AML-193 (cell line): ENCODE measurements around the gene TBC1D9B.
A peak's percentile ranks its signal among the peaks of the same experiment; 100 is the strongest.

Experiments
- DNase-seq, 2 experiments: peaks; one replicate each; lab custom pipeline; 2025; lab: John Stamatoyannopoulos, UW

The TBC1D9B gene

DNA sequence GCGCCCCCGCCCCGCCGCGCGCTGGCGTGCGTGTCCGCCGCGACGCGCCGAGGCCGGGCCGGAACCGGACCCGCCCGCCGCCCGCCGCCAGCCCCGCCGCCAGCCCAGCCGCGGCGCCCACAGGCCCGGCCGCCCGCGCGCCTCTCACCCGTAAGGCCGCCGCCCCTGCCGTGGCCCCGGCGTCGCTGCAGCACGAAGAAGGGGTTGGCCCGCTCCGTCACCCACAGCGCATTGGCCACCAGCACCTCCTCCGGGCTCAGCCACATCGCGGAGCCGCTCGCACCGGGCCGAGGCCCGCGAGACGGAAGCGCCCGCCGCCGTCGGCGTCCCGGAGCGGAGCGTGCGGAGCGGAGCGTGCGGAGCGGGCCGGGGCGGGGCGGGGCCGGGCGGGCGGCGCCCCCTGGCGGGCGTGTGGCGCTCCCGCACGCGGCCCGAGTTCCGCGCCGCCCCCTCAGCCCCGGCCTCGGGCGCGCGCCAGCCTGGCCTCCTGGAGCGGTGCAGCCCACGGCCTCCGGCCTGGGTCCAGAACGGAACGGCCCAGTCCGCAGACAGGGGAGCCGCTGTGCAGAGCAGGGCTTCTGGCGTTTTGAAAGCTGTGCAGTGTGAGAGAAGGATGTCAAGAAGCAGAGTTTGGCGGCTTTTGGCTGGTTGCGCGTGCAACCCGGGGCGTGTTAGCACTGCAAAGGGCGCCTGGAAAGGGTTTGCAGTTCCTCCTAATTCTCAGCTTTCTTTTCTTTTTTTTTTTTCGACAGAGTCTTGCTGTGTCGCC, at the start of gene TBC1D9B:
Gene TBC1D9B, minus strand, starts transcription at position 342 of the 769 bp plus-strand sequence. Its CDS starts 76 bp downstream, at position 266.
- DNase-seq = peak; percentile 57 to 60

DNA sequence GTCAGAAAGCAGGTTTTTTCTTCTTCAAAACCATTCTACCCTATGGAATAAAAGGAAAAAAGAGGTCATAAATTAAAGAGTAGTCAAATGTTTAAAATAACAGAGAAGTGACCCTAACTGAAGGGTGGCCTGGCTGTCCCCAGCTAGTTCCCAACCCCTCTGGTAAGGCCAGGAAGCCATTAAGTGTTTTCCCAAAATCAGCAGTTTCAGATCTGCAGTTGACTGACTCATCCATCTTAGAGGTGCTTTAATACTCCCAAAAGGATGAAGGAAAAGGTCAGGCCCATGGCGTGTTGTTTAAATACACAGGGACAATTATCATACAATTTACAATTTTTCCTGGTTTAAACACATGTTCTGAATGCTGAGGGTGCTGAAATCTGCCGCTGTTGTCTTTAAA, 47.9 kb upstream of the TBC1D9B start:
- DNase-seq = no peak

DNA sequence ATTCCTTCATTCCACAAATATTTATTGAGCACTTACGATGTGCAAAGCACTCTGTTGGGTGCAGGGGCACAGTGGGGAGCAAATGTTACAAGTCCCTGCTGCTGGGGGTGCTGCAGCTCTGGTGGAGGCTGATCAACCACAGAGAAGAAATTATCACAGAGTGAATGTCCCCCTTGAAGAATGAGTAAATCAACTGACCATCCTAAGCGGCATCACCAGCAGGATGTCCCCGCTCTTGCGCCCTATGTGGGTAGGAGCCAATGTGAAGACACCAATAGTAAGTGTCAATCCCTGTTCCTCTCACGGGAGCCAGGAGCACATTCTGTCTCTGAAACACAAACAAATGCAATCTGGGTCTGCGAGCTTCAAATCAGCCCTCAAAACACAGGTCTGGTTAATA, 47.4 kb upstream of the TBC1D9B start:
- DNase-seq = no peak

DNA sequence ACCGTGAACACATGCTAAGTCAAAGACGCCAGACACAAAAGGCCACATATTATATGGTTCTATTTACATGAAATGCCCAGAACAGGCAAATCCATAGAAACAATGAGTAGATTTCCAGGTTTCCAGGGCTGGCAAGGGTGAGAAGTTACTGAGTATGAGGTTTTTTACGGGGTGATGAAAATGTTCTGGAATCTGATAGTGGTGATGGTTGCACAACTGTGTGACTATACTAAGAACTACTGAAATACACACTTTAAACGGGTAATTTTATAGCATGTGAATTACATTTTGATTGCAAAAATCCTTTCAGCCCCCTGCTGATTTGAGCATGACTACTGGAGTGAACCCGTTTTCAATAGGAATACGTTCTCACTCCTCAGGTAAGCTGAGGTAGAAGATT, 46.7 kb upstream of the TBC1D9B start:
- no peak for DNase-seq

DNA sequence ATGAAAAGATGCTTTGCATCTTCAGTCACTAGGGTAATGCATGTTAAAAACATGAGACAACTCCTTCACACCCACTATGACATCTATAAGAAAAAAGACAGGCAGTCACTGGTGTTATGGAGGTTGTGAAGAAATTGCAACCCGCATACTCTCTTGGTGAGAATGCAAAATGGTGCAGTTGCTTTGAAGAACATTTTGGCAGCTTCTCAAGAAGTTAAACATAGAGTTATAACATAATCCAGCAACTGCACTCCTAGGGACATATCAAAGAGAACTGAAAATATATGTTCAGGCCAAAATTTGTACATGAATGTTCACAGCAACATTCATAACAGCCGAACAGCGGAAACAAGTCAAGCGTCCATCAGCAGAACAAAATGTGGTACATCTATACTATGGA, 46.3 kb upstream of the TBC1D9B start:
- no peak for DNase-seq

DNA sequence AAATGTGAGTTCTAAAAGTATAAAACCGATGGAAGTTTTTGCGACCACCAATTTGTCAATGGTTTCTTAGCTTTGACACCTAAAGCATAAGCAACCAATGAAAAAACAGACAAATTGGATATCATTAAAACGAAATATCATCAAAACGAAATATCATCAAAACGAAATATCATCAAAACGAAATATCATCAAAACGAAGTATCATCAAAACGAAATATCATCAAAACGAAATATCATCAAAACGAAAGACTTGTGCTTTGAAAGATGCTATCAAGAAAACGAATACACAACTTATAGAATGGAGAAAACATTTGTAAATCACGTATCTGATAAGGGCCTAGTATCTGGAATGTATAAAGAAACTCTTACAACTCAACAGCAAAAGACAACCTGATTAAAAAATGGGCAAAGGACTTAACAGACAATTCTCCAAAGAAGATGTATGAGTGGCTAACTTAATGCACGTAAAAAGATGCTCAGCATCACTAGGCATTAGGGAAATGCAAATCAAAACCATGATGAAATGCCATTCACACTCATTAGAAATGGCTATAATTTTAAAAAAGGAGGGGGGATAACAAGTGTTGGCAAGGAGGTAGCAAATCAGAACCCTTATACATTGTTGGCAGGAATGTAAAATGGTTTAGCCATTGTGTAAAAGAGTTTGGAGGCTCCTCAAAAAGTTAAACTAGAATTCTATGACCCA, 29.4 kb upstream of the TBC1D9B start:
- no peak for DNase-seq

DNA sequence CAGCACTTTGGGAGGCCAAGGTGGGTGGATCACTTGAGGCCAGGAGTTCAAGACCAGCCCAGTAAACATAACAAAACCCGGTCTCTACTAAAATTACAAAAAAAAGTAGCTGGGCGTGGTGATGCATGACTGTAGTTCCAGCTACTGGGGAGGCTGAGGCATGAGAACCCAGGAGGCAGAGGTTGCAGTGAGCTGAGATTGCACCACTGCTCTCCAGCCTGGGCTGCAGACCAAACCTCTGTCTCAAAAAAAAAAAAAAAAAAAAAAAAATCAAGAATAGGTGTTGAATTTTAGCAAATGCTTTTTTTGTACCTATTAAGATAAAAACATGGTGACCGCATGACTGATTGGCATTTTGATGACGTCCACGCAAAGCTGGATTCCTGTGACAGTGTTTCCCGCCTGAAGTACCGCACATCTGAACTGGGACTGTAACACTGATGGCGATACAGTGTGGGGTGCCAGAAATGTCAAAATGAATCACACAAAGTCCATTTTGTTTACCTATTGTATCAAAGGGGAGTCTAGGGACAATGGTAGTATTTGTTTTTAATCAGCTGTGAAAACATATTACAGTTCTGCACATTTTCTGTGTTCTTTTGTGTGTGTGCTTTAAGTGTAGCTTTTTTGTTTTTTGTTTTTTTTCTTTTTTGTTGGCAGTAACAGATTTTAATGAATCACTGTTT, 23.2 kb upstream of the TBC1D9B start:
- no peak for DNase-seq

DNA sequence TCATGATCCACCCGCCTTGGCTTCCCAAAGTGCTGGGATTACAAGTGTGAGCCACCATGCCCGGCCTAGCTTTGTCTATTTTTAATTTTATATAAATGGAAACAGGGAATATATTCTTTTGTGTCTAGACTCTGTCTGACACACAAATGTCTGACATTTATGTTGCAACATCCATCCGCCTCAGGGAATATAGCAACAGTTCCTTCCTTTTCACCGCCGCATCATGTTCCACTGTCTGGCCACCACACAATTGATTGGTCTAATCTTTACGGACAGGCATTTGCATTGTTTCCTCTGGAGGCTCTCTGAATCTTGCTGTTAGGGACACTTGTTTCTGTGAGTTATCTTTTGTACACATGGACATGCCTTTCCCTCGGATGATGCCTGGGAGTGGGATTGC, 20.1 kb upstream of the TBC1D9B start:
- DNase-seq = no peak

DNA sequence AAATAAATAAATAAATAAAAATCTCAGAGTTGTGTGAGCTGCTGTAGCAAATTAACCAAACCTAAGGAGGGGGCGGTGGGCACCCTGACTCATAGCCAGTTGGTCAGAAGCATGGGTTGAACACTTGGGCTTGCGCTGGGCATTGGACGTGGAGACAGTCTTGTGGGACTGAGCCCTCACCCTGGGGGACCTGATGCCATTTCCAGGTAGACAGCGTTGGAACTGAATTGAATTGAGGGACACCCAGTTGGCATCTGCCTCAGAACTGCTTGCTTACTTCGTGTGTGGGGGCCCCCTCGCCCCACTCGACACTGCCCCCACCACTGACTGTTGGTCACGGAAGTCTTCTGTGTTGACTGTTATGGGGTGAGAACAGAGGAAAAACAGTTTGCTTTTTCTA, 19.0 kb upstream of the TBC1D9B start:
- no peak for DNase-seq

DNA sequence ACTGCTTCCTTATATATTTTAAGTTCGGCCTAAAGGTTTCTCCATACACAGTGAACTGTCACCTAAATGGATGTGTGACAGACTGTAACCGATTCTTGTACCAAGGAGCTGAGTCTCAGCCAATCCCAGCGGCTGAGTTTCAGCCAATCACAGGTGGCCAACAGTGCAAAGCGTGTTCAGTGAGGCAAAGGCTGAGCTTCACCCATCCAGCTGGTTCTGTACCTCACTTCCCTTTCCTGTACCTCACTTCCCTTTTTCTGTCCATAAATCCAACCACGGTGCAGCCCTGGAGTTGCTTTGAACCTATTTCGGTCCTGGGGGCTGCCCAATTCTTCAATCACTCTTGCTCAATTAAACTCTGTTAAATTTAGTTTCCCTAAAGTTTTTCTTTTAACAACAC, 15.7 kb upstream of the TBC1D9B start:
- peak; percentile 16 to 46 for DNase-seq

DNA sequence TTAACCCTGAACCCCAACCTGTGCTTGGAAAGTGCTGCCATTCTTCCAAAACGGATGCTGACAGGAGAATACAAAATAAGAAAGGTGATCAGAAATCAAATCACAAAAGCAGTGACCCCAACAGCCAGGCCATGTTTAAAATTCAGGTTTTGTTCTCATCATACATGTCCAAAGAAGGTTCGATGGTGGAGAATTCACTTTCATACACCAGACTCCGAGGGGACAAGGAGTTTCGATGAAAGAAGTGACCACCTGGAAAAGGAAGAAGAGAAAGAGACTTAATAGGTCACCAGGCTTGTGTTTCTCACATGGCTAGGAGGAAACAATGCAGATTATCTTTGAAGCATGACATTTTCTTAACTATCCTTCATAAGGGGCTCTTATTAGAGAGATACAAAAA, 12.5 kb upstream of the TBC1D9B start:
- no peak for DNase-seq

DNA sequence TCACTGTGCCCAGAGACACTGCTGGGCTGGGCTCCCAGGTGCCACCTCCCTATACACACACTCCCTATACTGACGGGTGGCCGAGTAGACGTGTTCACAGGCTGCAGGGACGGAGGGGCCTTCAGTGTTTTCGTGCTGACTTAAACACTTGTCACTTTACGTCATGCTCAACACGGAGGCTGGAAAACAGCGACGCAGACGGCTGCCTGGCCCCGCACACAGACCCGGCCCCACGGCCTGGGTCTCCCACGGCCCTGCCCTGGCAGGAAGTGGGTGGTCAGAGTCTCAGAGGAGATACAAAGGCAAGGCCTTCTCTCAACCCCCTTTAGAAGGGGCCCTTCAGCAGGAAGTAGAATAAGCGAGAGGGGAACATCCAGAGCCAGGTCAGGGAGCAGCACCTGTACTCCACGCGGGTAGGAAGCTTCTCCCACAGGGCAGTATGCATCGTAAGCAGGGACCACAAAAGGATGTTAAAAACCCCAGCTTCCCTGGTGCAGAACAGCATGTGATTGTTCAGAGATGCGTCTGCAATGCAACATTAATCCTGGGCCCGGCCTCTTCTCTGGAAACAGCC, 11.9 kb upstream of the TBC1D9B start:
- DNase-seq = no peak

DNA sequence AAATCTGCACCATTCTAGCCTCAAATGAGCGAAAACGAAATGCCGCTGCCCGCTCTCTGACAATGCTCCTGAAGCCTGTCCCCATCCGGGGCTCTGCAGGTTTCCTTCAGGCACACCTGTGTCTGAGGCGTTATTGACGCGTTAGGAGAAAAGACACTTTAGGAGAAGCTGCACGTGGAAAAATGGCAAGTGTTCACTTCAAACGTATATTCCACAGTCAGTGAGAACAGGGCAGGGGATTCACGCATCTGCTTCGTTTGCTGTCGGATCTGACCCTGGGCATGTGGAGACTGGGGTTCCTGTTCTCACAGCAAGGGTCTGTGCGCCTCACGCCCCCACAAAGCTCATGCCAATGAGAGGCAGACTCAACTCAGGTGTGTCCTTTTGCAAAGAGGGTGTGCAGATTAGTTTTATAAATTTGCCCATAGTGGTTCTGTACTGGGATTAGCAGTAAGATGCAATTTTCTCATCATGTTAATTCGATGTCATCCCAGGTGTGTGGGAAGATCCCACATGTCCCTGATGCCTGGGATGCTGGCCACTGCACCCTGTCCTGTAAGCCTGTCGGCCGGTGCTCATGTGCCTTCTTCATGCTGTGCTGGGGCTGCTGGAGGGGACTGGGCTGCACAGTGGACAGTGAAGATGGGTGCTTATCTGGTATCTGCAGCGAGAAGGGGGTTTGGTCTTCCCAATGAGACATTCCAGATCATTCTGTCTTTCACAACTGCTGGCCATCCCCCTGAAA, 11.2 kb upstream of the TBC1D9B start:
- DNase-seq = no peak

DNA sequence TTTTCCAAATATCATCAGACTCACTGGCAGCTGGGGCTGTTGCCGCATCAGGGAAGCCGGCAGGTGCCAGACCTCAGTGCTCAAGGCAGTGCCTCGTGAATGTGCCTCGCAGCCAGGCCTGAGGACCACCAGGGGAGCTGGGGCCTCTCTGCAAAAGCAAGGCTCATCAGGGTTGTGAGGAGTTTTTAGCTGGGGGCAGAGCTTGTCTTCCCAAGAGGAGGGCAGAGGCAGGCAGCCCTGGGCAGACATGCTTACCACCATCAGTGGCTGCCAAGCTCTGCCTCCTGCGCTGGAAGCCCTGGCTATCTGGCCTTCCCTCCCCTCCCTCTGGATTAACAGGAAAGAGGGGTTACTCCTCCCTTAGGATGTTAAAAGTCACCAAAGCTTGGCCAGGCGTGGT, 8.8 kb upstream of the TBC1D9B start:
- no peak for DNase-seq

DNA sequence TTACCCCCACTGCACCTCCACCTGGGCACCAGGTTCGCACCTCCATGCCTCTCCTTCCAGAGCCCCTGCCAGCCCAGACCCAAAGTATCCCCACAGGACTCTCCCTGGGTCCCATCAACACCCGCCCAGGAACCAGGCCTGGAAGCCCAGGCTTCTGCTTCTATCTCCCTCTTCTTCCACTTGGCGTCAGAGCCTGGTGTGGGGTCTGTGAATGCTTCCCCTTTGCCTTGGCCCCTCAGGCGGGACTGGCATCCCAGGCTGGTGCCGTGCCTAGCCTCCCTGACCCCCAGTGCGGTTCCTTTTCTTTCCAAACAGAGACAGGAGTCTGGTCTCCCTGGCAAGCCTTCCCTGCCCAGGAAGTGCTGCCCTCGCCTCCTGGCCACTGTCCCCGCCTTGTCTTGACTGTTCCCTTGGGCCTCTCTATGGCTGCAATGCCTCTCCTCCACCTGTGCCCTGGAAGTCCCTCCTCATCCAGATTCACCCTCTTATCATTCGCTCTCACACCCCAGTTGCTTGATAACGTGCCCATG, 7.8 kb upstream of the TBC1D9B start:
- DNase-seq = no peak

DNA sequence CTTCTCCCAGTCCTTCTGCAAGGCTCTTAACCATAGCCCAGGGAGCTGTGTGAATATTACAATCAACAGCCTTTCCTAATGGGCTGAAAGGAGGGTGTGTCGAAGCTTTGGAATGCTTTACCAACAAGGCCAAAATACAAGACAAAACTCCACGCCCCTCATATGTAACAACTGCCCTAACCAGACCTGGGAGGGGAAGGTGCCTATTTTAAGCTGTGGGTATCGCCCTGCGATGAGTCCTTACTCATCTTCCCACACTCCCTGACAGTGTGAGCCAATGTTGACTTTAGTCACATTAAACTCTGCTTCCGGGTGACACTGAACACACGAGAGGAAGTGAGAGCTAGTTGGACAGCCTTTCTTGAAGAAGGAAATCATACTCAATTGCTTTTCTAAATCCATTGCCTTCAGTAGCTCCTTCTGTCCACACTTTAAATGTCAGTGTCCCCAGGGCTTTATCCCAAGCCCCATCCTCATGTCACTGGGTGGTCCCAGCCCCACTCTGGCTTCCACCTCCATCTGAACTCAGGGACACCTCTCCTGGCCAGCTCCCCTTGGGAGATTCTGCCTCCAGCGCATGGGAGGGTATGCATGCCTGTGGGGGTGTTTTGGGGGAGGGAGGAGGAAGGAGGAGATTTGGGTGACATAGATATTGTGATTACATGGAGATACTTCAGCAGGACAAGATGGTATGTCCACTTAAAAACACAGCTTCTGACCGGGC, 6.5 kb upstream of the TBC1D9B start:
- peak; percentile 29 to 33 for DNase-seq

DNA sequence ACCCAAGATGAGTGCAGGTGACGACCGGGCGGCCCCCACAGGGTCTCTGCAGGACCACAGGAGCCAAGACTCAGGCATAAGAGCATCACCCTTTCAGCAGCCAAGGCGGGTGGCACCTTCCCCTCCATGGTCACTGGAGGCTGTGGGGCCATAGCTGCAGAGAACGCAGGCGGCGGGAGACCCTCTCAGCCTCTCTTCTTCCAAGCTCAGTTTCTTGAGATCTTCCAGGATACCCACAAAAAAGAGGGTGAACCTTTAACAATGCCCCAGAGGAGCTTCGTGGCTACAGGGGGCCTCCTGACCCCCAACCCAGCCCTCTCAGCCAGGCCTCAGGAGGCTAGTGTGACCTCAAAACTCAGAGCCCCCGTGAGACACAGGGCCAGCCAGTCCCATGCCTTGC, 5.8 kb upstream of the TBC1D9B start:
- no peak for DNase-seq

DNA sequence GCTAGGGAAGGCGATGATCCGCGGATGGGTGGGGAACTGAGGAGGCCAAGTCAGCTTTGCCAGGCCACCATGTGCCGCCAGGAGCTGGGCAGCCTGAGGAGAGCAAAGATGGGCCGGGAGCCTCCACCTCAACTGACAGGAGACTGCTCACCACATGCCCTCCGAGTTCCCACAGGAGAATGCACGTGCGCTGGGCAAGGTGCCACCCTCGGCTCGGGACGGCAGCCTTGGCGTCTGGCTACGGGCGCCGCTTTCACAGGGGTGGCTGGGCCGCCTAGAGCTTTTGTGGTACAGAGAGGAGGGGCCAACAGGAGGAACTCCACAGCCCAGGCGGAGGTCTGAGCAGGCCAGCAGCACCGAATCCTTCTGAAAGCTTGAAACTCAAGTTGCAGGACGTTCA, 5.3 kb upstream of the TBC1D9B start:
- DNase-seq = no peak

DNA sequence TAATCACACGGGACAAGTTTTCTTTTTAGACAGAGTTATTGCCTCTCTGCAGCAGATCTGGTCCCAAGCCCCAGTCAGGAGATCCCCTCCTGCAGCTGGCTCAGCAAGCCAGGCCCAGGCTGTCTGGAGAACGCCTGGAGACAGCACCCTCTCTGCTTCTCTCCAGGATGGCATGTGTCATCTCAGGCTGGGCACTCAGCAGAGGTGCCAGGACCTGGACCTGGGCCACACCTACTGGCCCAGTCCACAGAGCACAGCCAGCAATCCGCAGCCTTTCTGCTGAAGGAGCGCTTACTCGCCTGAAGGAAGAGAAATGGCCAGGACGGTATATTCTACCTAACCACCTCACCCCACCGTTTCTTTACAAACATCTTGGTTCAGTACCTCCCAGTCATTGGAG, 4.7 kb upstream of the TBC1D9B start:
- DNase-seq = no peak

DNA sequence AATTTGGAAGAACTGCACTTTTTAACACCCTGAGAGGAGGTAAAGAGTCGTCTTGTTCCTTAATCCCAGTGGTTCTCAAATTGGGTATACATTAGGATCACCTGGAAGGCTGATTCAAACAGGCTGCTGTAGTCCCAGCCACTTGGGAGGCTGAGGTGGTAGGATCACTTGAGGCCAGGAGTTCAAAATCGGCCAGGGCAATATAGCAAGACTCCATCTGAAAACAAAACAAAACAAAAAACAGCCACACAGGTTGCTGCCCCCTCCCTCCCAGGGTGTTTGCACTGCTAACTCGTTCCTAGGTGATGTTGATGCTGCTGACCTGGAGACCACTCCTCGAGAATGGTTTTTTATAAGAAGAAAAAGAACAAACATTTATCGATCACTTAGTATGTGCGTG, 1.5 kb upstream of the TBC1D9B start:
- DNase-seq = no peak

DNA sequence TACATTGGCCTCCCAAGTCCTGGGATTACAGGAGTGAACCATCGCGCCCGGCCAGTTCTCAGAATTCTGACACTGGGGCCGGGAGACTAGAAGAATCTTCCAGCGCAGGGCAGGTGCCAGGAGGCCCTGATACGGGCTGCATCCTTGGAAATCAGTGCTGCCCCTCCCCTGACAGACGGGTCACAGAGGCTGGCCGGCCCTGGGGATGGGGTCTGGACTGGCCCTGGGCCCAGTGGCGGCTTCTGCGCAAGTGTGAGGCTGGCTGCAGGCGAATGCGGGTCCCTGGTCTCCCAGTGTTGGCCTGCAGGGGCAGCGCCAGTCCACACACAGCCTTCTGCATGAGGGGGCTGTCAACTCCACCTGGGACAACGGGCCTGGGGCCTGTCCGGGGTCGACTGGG, 831 bp upstream of the TBC1D9B start:
- DNase-seq = no peak
